K562 (cell line): ENCODE measurements around the gene ETV3L. TPM values are rescaled to one million over a fixed set of nuclear protein-coding genes. Genes with fewer than 3 reads are reported as not detected.
"Not testable (repeated sequence)": the region's sequence is repeated elsewhere in the genome, so short reads cannot be mapped to it uniquely, and the experiment has no call there.

ENCODE experiments used
- ATAC-seq: fragments of 200-7000 bp; cut with Tn5 transposase; 3 replicates; pipeline ENCODE4 v1.9.1; 2020; ENCODE audit warnings: moderate library complexity
- BruUV-seq: library from RNA; stranded (reverse); fragments of 400-500 nt; replicated peaks from 2 replicates; lab custom pipeline; 2021; lab: Mats Ljungman, UMichigan
- CTCF ChIA-PET: fragments of 300-600 bp; formaldehyde crosslinking; extraction: SDS; loops from one replicate; lab custom pipeline; 2021; ENCODE audit warnings: low intra/inter-chr PET ratio; lab: Yijun Ruan, JAX
- POLR2A ChIA-PET: fragments of 300-600, 350-650 bp; sonication (Branson Sonifier 250); formaldehyde crosslinking; extraction: SDS; loops from one replicate; lab custom pipeline; 2021; ENCODE audit warnings: antibody characterized with exemption, inconsistent platforms; lab: Yijun Ruan, JAX
- DNase-seq, 4 experiments: peaks; one replicate each; pipeline versions ENCODE4 v3.0.0 to v3.0.0-alpha.2; 2011 to 2018; ENCODE audit warnings: low spot score in 3 of 4, mixed read lengths in 3 of 4; ENCODE audit errors: extremely low read depth in 1 of 4
- FAIRE-seq: peaks from 2 replicates; lab custom pipeline; 2011; peaks lifted over from hg19 to GRCh38; lab: Jason Lieb, UNC
- H2AFZ ChIP-seq: 2 replicates; pipeline ENCODE4 v1.6.0; 2011; ENCODE audit warnings: low read depth, low read length, control low read depth, inconsistent platforms
- H3K27ac ChIP-seq: fragments of 200-600 bp; 3 replicates; pipeline ENCODE4 v1.8.0; 2011; ENCODE audit warnings: low read depth, mild to moderate bottlenecking, control low read depth, inconsistent platforms, low read length, moderate library complexity, mixed read lengths; ENCODE audit errors: extremely low read depth
- H3K27me3 ChIP-seq, 2 experiments: fragments of 300-600 bp in 1 of 2; 2 replicates in 1 of 2; 3 replicates in 1 of 2; pipeline versions ENCODE4 v1.6.0 to v1.8.0; 2011; ENCODE audit warnings: inconsistent platforms in 2 of 2, low read length in 2 of 2, mild to moderate bottlenecking in 1 of 2, mixed read lengths in 1 of 2, moderate library complexity in 1 of 2; ENCODE audit not compliant: control insufficient read depth in 2 of 2, insufficient read depth in 2 of 2
- H3K36me3 ChIP-seq: fragments of 300-600 bp; 3 replicates; pipeline ENCODE4 v1.8.0; 2011; ENCODE audit warnings: mild to moderate bottlenecking, low read length, inconsistent platforms; ENCODE audit not compliant: control insufficient read depth, insufficient read depth
- H3K4me1 ChIP-seq, 2 experiments: fragments of 200-600 bp in 1 of 2; replicated peaks in 1 of 2; 2 replicates in 1 of 2; 3 replicates in 1 of 2; pipeline versions ENCODE4 v1.5.1 to v1.8.0; 2011; ENCODE audit warnings: inconsistent platforms in 2 of 2, low read length in 2 of 2, mild to moderate bottlenecking in 1 of 2, mixed read lengths in 1 of 2, moderate library complexity in 1 of 2; ENCODE audit not compliant: control insufficient read depth in 2 of 2, insufficient read depth in 2 of 2
- H3K4me2 ChIP-seq: 2 replicates; pipeline ENCODE4 v1.6.1; 2011; ENCODE audit warnings: low read length, control low read depth, inconsistent platforms, mixed read lengths; ENCODE audit not compliant: insufficient read depth
- H3K4me3 ChIP-seq: fragments of 200-600 bp; sonication (generic), shearing (Covaris generic); 2 replicates; pipeline ENCODE4 v1.5.1; 2016; ENCODE audit warnings: control low read depth, inconsistent platforms
- H3K79me2 ChIP-seq: fragments of 200-600 bp; 3 replicates; pipeline ENCODE4 v1.8.0; 2011; ENCODE audit warnings: low read length, inconsistent platforms; ENCODE audit not compliant: control insufficient read depth, insufficient read depth
- H3K9ac ChIP-seq, 2 experiments: 2 replicates each; pipeline versions ENCODE4 v1.6.0 to v1.6.1; 2011; ENCODE audit warnings: low read depth in 2 of 2, low read length in 2 of 2, control low read depth in 1 of 2, inconsistent platforms in 1 of 2, mild to moderate bottlenecking in 1 of 2, mixed read lengths in 1 of 2; ENCODE audit not compliant: insufficient read depth in 1 of 2
- H3K9me1 ChIP-seq: one replicate; pipeline ENCODE4 v1.6.0; 2011; ENCODE audit warnings: inconsistent platforms, mild to moderate bottlenecking, low read length, moderate library complexity; ENCODE audit not compliant: control insufficient read depth, insufficient read depth
- H3K9me3 ChIP-seq: replicated peaks from 2 replicates; pipeline ENCODE4 v1.5.1; 2011; ENCODE audit warnings: low read depth, low read length, inconsistent platforms; ENCODE audit not compliant: control insufficient read depth, insufficient read depth
- H4K20me1 ChIP-seq: replicated peaks from 2 replicates; pipeline ENCODE4 v1.6.1; 2011; ENCODE audit warnings: low read length, inconsistent platforms, mixed read lengths; ENCODE audit not compliant: control insufficient read depth, insufficient read depth
- KAT2B ChIP-seq: IDR thresholded peaks from one replicate; pipeline ENCODE4 v1.6.1; 2012; ENCODE audit warnings: low read depth, mild to moderate bottlenecking, control low read depth, inconsistent platforms, low read length, moderate library complexity
- KLF13 ChIP-seq: fragments of 450-650 bp; IDR thresholded peaks from 2 replicates; pipeline ENCODE4 v1.6.1; 2016; ENCODE audit warnings: missing genetic modification characterization, low read depth, mild to moderate bottlenecking, missing compliant biosample characterization, moderate library complexity, borderline replicate concordance
- MCM2 ChIP-seq: fragments of 450-650 bp; IDR thresholded peaks from 2 replicates; pipeline ENCODE4 v1.6.1; 2017; ENCODE audit warnings: low read depth, mild to moderate bottlenecking
- NFATC3 ChIP-seq: fragments of 450-650 bp; IDR thresholded peaks from 2 replicates; pipeline ENCODE4 v1.6.1; 2017; ENCODE audit warnings: mild to moderate bottlenecking
- ZFP36 ChIP-seq: fragments of 150-350 bp; IDR thresholded peaks from 2 replicates; pipeline ENCODE4 v1.6.1; 2018; ENCODE audit warnings: low read length, low read depth; ENCODE audit not compliant: partially characterized antibody
- ZKSCAN1 ChIP-seq: fragments of 150-350 bp; IDR thresholded peaks from 2 replicates; pipeline ENCODE4 v1.6.1; 2016; ENCODE audit warnings: low read depth, low read length
- WGBS: fragments of 100-300 bp; shearing (Covaris generic); methylation state at CpG from one replicate; pipeline ENCODE4 v1.1.6; 2016; ENCODE audit warnings: low coverage, mixed read lengths; ENCODE audit not compliant: insufficient coverage; ENCODE audit errors: missing lambda C conversion rate; 5-methylcytosine and 5-hydroxymethylcytosine counted together
- in situ Hi-C: fragments of 300-500 bp; cut with MboI; formaldehyde crosslinking; loops from 4 replicates; pipeline ENCODE4 v1.15.0; 2018; ENCODE audit warnings: inconsistent platforms, mixed read lengths
- intact Hi-C: fragments of 100-400 bp; cut with micrococcal nuclease; formaldehyde crosslinking; loops from 2 replicates; pipeline ENCODE4 v1.14.2; 2022
- polyA plus RNA-seq, 8 experiments: library from polyadenylated mRNA; depleted of rRNA in 4 of 8; stranded (reverse) in 5 of 8; unstranded in 3 of 8; fragments of >200 nt; fragmentation: Nextera tagmentation in 2 of 8; fragmentation: Illumina TruSeq in 1 of 8; extraction: Ambion mirVana in 2 of 8; extraction: Trizol in 1 of 8; gene quantifications; 2 replicates each; pipeline versions ENCODE4 v1.2.1 to v1.2.3, GENCODE V29; 2011 to 2014; ENCODE audit warnings: inconsistent platforms in 1 of 8, missing spikeins in 1 of 8
- total RNA-seq, 7 experiments: library from RNA; depleted of rRNA in 6 of 7; stranded (reverse); fragments of >200 nt in 6 of 7; fragmentation: Illumina TruSeq in 2 of 7; extraction: Trizol in 2 of 7; gene quantifications; 2 replicates each; pipeline versions ENCODE4 v1.2.1 to v1.2.3, GENCODE V29; 2011 to 2021; ENCODE audit warnings: low replicate concordance in 1 of 7
- TF ChIP-seq, protein P1 (sequence below): fragments of 250-450 bp; sonication (Bioruptor Pico); IDR thresholded peaks from 2 replicates; pipeline ENCODE4 v1.8.0; 2021; ENCODE audit warnings: mild to moderate bottlenecking, moderate library complexity
- TF ChIP-seq, protein P2 (sequence below): sonication (generic); formaldehyde crosslinking; IDR thresholded peaks from 2 replicates; pipeline ENCODE4 v1.8.1; 2023; ENCODE audit warnings: mild to moderate bottlenecking, missing genetic modification reagents

The ETV3L gene
- total and polyA plus RNA-seq, 9 of the 15 experiments (the other 6 are each of a cell fraction or from before 2014, with no cell fraction given) = not detected

DNA sequence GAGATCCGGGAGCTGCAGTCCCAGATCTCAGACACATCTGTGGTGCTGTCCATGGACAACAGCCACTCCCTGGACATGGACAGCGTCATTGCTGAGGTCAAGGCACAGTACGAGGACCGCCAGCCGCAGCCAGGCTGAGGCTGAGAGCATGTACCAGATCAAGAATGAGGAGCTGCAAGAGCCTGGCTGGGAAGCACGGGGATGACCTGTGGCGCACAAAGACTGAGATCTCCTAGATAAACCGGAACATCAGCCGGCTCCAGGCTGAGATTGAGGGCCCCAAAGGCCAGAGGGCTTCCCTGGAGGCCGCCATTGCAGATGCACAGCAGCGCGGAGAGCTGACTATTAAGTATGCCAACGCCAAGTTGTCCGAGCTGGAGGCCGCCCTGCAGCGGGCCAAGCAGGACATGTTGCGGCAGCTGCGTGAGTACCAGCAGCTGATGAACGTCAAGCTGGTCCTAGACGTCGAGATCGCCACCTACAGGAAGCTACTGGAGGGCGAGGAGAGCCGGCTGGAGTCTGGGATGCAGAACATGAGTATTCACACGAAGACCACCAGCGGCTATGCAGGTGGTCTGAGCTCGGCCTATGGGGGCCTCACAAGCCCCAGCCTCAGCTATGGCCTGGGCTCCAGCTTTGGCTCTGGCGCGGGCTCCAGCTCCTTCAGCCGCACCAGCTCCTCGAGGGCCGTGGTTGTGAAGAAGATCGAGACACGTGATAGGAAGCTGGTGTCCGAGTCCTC is 25.5 kb downstream of the ETV3L start (continued):
- no peak for TF ChIP-seq ZKSCAN1
- TF ChIP-seq ZFP36 = no peak

DNA sequence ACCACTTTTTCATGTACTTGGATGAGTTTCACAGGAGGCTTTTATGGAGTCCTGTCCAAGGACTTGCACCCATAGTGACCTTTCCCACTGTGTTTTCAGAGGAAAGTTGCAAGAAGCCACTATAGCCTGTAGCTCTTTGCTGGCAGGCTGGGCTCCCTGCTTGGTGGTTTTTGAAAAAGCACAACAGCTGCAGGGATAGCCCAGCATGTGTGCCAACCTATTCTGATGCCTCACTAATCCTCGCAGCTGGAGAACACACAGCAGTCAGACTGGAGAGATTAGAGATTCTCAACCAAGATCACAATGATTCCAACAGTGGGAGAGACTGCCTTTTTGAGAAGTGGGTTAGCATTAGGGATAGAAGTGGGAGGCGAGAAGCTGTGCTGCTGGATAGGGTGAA is 30.0 kb downstream of the ETV3L start:
- Histone ChIP-seq H3K4me2 (no peak overlapping the region), H3K9me1 (no peaks in the 10 kb centered on the region), H3K9ac (no peak overlapping the region), H3K79me2 (no peaks in the 10 kb centered on the region), H2AFZ (no peak overlapping the region), H3K4me3 (no peak overlapping the region), H4K20me1 (no peaks in the 10 kb centered on the region), H3K27me3 (peaks cover 0 to 15% of the 10 kb centered on the region in 2 experiments; a peak in 4 of 5 replicates), H3K4me1 (peaks cover 0 to 11% of the 10 kb centered on the region in 2 experiments; a peak in 3 of 5 replicates), H3K9me3 (no peaks in the 10 kb centered on the region), H3K36me3 (no peaks in the 10 kb centered on the region), H3K27ac (no peak overlapping the region)
- no peak for TF ChIP-seq NFATC3
- TF ChIP-seq, protein P1, sequence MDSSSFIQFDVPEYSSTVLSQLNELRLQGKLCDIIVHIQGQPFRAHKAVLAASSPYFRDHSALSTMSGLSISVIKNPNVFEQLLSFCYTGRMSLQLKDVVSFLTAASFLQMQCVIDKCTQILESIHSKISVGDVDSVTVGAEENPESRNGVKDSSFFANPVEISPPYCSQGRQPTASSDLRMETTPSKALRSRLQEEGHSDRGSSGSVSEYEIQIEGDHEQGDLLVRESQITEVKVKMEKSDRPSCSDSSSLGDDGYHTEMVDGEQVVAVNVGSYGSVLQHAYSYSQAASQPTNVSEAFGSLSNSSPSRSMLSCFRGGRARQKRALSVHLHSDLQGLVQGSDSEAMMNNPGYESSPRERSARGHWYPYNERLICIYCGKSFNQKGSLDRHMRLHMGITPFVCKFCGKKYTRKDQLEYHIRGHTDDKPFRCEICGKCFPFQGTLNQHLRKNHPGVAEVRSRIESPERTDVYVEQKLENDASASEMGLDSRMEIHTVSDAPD (CRISPR knock-in tag) = no peak
- TF ChIP-seq, protein P2, sequence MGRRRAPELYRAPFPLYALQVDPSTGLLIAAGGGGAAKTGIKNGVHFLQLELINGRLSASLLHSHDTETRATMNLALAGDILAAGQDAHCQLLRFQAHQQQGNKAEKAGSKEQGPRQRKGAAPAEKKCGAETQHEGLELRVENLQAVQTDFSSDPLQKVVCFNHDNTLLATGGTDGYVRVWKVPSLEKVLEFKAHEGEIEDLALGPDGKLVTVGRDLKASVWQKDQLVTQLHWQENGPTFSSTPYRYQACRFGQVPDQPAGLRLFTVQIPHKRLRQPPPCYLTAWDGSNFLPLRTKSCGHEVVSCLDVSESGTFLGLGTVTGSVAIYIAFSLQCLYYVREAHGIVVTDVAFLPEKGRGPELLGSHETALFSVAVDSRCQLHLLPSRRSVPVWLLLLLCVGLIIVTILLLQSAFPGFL = no peak
- TF ChIP-seq KLF13 (tag) = no peak
- TF ChIP-seq MCM2 = no peak
- no peak for TF ChIP-seq KAT2B
- WGBS = 20% methylated on average over 2 of the region's 2 CpGs
- intact Hi-C loops = no loop called here
- in situ Hi-C loops = no loop called here
- ATAC-seq (no peak), FAIRE-seq (no peak), DNase-seq (no peak)
- POLR2A ChIA-PET = interaction anchor here (0.6 kb wide), 1 partner anchor 1588 kb away, joined by 3 read pairs; no protein-coding TSS in a partner anchor
- CTCF ChIA-PET = no interaction called here
- no TSS peak for BruUV-seq

DNA sequence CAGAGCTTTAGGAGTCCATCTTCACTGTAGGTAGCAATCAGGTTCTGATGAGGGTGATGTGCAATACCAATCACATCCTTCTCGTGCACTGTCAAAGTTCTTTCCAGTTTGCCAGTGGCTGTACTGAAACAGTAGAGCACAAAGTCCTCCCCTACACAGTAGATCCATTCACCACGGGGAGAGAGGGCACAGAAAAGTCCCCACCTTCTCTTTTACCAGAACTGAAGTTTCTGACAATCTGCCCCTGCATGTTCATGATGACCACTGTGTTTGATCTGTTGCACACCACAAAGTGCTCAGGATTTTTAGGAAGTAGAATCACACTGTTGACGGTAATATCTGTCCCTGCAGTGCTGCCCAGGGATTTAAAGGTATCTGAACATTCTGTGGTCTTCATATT is 40.4 kb downstream of the ETV3L start:
- POLR2A ChIA-PET = interaction anchor here (0.7 kb wide), 1 partner anchor 29 kb away, joined by 3 read pairs; no protein-coding TSS in a partner anchor
- H3K9me3 ChIP-seq, DNase-seq, H3K4me2 ChIP-seq, H3K27me3 ChIP-seq, H3K4me3 ChIP-seq, FAIRE-seq, H3K4me1 ChIP-seq, ATAC-seq, BruUV-seq, H3K79me2 ChIP-seq, CTCF ChIA-PET, H3K36me3 ChIP-seq, H4K20me1 ChIP-seq, H3K9me1 ChIP-seq, H3K9ac ChIP-seq, H3K27ac ChIP-seq, intact Hi-C loops, in situ Hi-C loops: not testable (repeated sequence)
- H2AFZ ChIP-seq = peak overlapping the region; percentile 34; the same call in 1 of the 2 replicates
- WGBS = 6% methylated on average over 3 of the region's 3 CpGs
